Keratinocyte (primary cell): ENCODE data around the gene FEM1B. TPM values are rescaled to one million over a fixed set of nuclear protein-coding genes. Genes with fewer than 3 reads are reported as not detected.

Experiments
- DNase-seq: peaks from one replicate; pipeline ENCODE4 v3.0.0-alpha.2; 2011; ENCODE audit warnings: low read depth, missing footprints, low spot score
- FAIRE-seq: peaks from 2 replicates; lab custom pipeline; 2011; peaks lifted over from hg19 to GRCh38; lab: Jason Lieb, UNC
- H2AFZ ChIP-seq: 2 replicates; pipeline ENCODE4 v1.6.0; 2012; ENCODE audit warnings: low read length, control low read depth, inconsistent platforms; ENCODE audit not compliant: control insufficient read depth
- H3K27ac ChIP-seq: 2 replicates; pipeline ENCODE4 v1.5.1; 2011; ENCODE audit warnings: low read length; ENCODE audit not compliant: control insufficient read depth, insufficient read depth
- H3K27me3 ChIP-seq: 3 replicates; pipeline ENCODE4 v1.6.0; 2011; ENCODE audit warnings: low read length; ENCODE audit not compliant: control insufficient read depth, insufficient read depth; ENCODE audit errors: extremely low read depth
- H3K36me3 ChIP-seq, 2 experiments: 2 replicates in 1 of 2; 3 replicates in 1 of 2; pipeline ENCODE4 v1.5.1; 2011; ENCODE audit warnings: low read length in 2 of 2, mild to moderate bottlenecking in 1 of 2; ENCODE audit not compliant: control insufficient read depth in 2 of 2, insufficient read depth in 2 of 2; ENCODE audit errors: extremely low read depth in 1 of 2
- H3K4me1 ChIP-seq: 3 replicates; pipeline ENCODE4 v1.5.1; 2011; ENCODE audit warnings: low read length; ENCODE audit not compliant: control insufficient read depth, insufficient read depth; ENCODE audit errors: extremely low read depth
- H3K4me2 ChIP-seq: 3 replicates; pipeline ENCODE4 v1.6.0; 2011; ENCODE audit warnings: low read depth, low read length; ENCODE audit not compliant: control insufficient read depth, insufficient read depth; ENCODE audit errors: extremely low read depth
- H3K4me3 ChIP-seq, 3 experiments: fragments of 200-600 bp in 1 of 3; sonication (generic) in 1 of 3; 2 replicates in 2 of 3; 3 replicates in 1 of 3; pipeline ENCODE4 v1.5.1; 2011 to 2016; ENCODE audit warnings: low read length in 3 of 3, mild to moderate bottlenecking in 3 of 3, control low read depth in 2 of 3, inconsistent platforms in 1 of 3, low read depth in 1 of 3, mixed read lengths in 1 of 3, mixed run types in 1 of 3, moderate library complexity in 1 of 3; ENCODE audit not compliant: control insufficient read depth in 2 of 3, insufficient read depth in 2 of 3; ENCODE audit errors: extremely low read depth in 1 of 3
- H3K79me2 ChIP-seq: 2 replicates; pipeline ENCODE4 v1.6.0; 2012; ENCODE audit warnings: low read length; ENCODE audit not compliant: control insufficient read depth, insufficient read depth
- H3K9ac ChIP-seq: 3 replicates; pipeline ENCODE4 v1.6.0; 2011; ENCODE audit warnings: low read length; ENCODE audit not compliant: control insufficient read depth, insufficient read depth; ENCODE audit errors: extremely low read depth
- H3K9me1 ChIP-seq: 3 replicates; pipeline ENCODE4 v1.6.0; 2011; ENCODE audit warnings: low read length; ENCODE audit not compliant: control insufficient read depth, insufficient read depth; ENCODE audit errors: extremely low read depth
- H3K9me3 ChIP-seq: 2 replicates; pipeline ENCODE4 v1.5.1; 2012; ENCODE audit warnings: low read depth, low read length; ENCODE audit not compliant: control insufficient read depth
- H4K20me1 ChIP-seq: 3 replicates; pipeline ENCODE4 v1.6.0; 2011; ENCODE audit warnings: low read length; ENCODE audit not compliant: control insufficient read depth, insufficient read depth; ENCODE audit errors: extremely low read depth
- CTCF ChIP-seq, 3 experiments: IDR thresholded peaks in 1 of 3; conservative IDR thresholded peaks in 1 of 3; optimal IDR thresholded peaks in 1 of 3; 2 replicates in 2 of 3; 3 replicates in 1 of 3; pipeline versions ENCODE3 to v1.5.1; 2011; ENCODE audit warnings: low read length in 3 of 3, mild to moderate bottlenecking in 3 of 3, moderate library complexity in 2 of 3, control low read depth in 1 of 3, inconsistent platforms in 1 of 3; ENCODE audit not compliant: insufficient read depth in 2 of 3; ENCODE audit errors: extremely low read depth in 1 of 3
- EZH2 ChIP-seq: IDR thresholded peaks from one replicate; pipeline ENCODE4 v1.6.1; 2012; ENCODE audit warnings: inconsistent platforms, mild to moderate bottlenecking, low read length, moderate library complexity
- dilution Hi-C: fragments of 300-500 bp; cut with MboI; formaldehyde crosslinking; loops from one replicate; pipeline ENCODE4 v1.7.0; 2020; ENCODE audit warnings: low sequenced_read_pairs; ENCODE audit not compliant: extremely low pct_ligation_motif_present
- polyA plus RNA-seq, 5 experiments: library from polyadenylated mRNA; depleted of rRNA in 3 of 5; stranded (reverse) in 3 of 5; stranded (forward) in 1 of 5; unstranded in 1 of 5; fragments of >200 nt; gene quantifications; 1 replicate in 1 of 5; 2 replicates in 3 of 5; 3 replicates in 1 of 5; pipeline versions ENCODE4 v1.2.1 to v1.2.3, GENCODE V29; 2011 to 2012; ENCODE audit warnings: missing spikeins in 2 of 5, low read depth in 1 of 5, low replicate concordance in 1 of 5

Gene FEM1B
- polyA plus RNA-seq, 1 donor (not counting 4 experiments of a cell fraction or from before 2014, with no cell fraction given) = 92.6 TPM

- DNase-seq (no peak), FAIRE-seq (no peak)
- H3K9me3 ChIP-seq = no peaks in the 10 kb centered on the region
- H2AFZ ChIP-seq = no peak overlapping the region
- no peak overlapping the region for H3K27ac ChIP-seq
- H3K36me3 ChIP-seq = no peaks in the 10 kb centered on the region
- H3K9ac ChIP-seq = no peak overlapping the region
- H3K4me2 ChIP-seq = no peak overlapping the region
- H3K9me1 ChIP-seq = no peaks in the 10 kb centered on the region
- H3K27me3 ChIP-seq = peaks cover 42% of the 10 kb centered on the region
- no peak for TF ChIP-seq EZH2
- TF ChIP-seq CTCF (optimal IDR thresholded peaks at IDR 0.05 in 1 of 3, IDR thresholded peaks at IDR 0.05 in 1 of 3, conservative IDR thresholded peaks at IDR 0.05 in 1 of 3; ENCODE audit: extremely low read depth in 1 of 3, insufficient read depth in 2 of 3, low read length in 3 of 3) = no peak
- no peaks in the 10 kb centered on the region for H3K4me1 ChIP-seq
- no peak overlapping the region for H3K4me3 ChIP-seq
- H3K79me2 ChIP-seq = no peaks in the 10 kb centered on the region
- dilution Hi-C loops = no loop called here
- H4K20me1 ChIP-seq = no peaks in the 10 kb centered on the region
These were observed 49.3 kb downstream of the FEM1B start for GRCh38 chr15:68326711-68327354.

GRCh38 chr15:68328443-68328842 lies 50.9 kb downstream of the FEM1B start:
- Histone ChIP-seq H4K20me1 (no peaks in the 10 kb centered on the region), H3K27me3 (peaks cover 38% of the 10 kb centered on the region), H3K27ac (no peak overlapping the region), H3K9me3 (no peaks in the 10 kb centered on the region), H3K4me2 (no peak overlapping the region), H2AFZ (no peak overlapping the region), H3K4me3 (no peak overlapping the region), H3K36me3 (no peaks in the 10 kb centered on the region), H3K79me2 (no peaks in the 10 kb centered on the region), H3K4me1 (no peaks in the 10 kb centered on the region), H3K9me1 (no peaks in the 10 kb centered on the region), H3K9ac (no peak overlapping the region)
- no peak for FAIRE-seq
- no peak for DNase-seq
- TF ChIP-seq CTCF (optimal IDR thresholded peaks at IDR 0.05 in 1 of 3, IDR thresholded peaks at IDR 0.05 in 1 of 3, conservative IDR thresholded peaks at IDR 0.05 in 1 of 3; ENCODE audit: extremely low read depth in 1 of 3, insufficient read depth in 2 of 3, low read length in 3 of 3) (no peak), EZH2 (no peak)
- dilution Hi-C loops = no loop called here
